ENCODE data around the gene USP6.

DNA sequence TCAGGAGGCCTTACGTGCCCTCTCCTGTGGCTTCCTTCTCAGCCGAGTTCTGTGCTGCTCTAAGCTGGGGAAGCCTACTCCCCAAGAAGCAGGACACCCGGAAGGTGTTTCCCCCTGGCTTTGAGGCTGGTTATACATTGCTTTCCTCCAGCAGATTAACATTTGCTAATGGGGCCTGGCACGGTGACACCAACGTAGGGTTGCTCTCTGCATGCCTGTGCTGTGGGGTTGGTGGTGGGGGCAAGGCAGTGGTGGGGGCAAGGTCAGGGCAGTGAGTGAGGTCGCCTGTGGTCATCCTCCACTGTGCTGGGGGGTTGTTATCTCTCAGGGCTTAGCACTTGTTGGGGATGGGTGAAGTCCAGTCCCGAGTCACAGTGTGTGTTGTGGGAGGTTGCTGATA lies 4.2 kb downstream of the USP6 start:
- TF ChIP-seq ARNT (IDR thresholded peaks at IDR 0.05) (no peak), ZNF589 (CRISPR knock-in tag; conservative IDR thresholded peaks at IDR 0.05) (no peak), THAP11 (CRISPR knock-in tag; IDR thresholded peaks at IDR 0.05) (no peak), SP4 (CRISPR knock-in tag; IDR thresholded peaks at IDR 0.05) (no peak), EP300 (IDR thresholded peaks at IDR 0.05; ENCODE audit: low read depth in 2 of 2, low read length in 2 of 2) (no peak), EP300 (CRISPR knock-in tag; IDR thresholded peaks at IDR 0.05; ENCODE audit: borderline replicate concordance) (no peak), GTF3A (CRISPR knock-in tag; conservative IDR thresholded peaks at IDR 0.05) (no peak), FOXK1 (CRISPR knock-in tag; IDR thresholded peaks at IDR 0.05; ENCODE audit: borderline replicate concordance, low read depth) (no peak), FOSL2 (CRISPR knock-in tag; IDR thresholded peaks at IDR 0.05) (no peak)
- TF ChIP-seq, protein P1, sequence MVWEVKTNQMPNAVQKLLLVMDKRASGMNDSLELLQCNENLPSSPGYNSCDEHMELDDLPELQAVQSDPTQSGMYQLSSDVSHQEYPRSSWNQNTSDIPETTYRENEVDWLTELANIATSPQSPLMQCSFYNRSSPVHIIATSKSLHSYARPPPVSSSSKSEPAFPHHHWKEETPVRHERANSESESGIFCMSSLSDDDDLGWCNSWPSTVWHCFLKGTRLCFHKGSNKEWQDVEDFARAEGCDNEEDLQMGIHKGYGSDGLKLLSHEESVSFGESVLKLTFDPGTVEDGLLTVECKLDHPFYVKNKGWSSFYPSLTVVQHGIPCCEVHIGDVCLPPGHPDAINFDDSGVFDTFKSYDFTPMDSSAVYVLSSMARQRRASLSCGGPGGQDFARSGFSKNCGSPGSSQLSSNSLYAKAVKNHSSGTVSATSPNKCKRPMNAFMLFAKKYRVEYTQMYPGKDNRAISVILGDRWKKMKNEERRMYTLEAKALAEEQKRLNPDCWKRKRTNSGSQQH (CRISPR knock-in tag; IDR thresholded peaks at IDR 0.05; ENCODE audit: low read depth) = no peak
- TF ChIP-seq, protein P2, sequence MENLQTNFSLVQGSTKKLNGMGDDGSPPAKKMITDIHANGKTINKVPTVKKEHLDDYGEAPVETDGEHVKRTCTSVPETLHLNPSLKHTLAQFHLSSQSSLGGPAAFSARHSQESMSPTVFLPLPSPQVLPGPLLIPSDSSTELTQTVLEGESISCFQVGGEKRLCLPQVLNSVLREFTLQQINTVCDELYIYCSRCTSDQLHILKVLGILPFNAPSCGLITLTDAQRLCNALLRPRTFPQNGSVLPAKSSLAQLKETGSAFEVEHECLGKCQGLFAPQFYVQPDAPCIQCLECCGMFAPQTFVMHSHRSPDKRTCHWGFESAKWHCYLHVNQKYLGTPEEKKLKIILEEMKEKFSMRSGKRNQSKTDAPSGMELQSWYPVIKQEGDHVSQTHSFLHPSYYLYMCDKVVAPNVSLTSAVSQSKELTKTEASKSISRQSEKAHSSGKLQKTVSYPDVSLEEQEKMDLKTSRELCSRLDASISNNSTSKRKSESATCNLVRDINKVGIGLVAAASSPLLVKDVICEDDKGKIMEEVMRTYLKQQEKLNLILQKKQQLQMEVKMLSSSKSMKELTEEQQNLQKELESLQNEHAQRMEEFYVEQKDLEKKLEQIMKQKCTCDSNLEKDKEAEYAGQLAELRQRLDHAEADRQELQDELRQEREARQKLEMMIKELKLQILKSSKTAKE (CRISPR knock-in tag; IDR thresholded peaks at IDR 0.05; ENCODE audit: borderline replicate concordance) = no peak

Measured in HepG2 (cell line).